Endothelial cell of umbilical vein (primary cell): ENCODE measurements around the gene ASIC1. TPM values are rescaled to one million over a fixed set of nuclear protein-coding genes. Genes with fewer than 3 reads are reported as not detected.

ENCODE experiments used
- BruUV-seq: library from RNA; stranded (reverse); fragments of 400-500 nt; replicated peaks from 2 replicates; lab custom pipeline; 2021; lab: Mats Ljungman, UMichigan
- CTCF ChIA-PET: fragments of 300-600, 350-600 bp; sonication (Branson Sonifier 250); formaldehyde crosslinking; loops from one replicate; lab custom pipeline; 2021; ENCODE audit warnings: antibody characterized with exemption, inconsistent platforms; lab: Charles Lee
- POLR2A ChIA-PET: fragments of 300-600, 350-600 bp; sonication (Branson Sonifier 250); formaldehyde crosslinking; loops from one replicate; lab custom pipeline; 2021; ENCODE audit warnings: antibody characterized with exemption, inconsistent platforms; lab: Charles Lee
- DNase-seq: peaks from one replicate; pipeline ENCODE4 v3.0.0-alpha.2; 2011; ENCODE audit warnings: low read depth, low spot score
- FAIRE-seq: peaks from 2 replicates; lab custom pipeline; 2011; peaks lifted over from hg19 to GRCh38; lab: Jason Lieb, UNC
- H2AFZ ChIP-seq: 2 replicates; pipeline ENCODE4 v1.6.0; 2012; ENCODE audit warnings: low read depth, low read length, control low read depth, inconsistent platforms
- H3K27ac ChIP-seq: 2 replicates; pipeline ENCODE4 v1.5.1; 2011; ENCODE audit warnings: low read depth, mild to moderate bottlenecking, control low read depth, low read length, moderate library complexity; ENCODE audit not compliant: insufficient read depth
- H3K27me3 ChIP-seq, 2 experiments: 2 replicates each; pipeline versions ENCODE4 v1.6.0 to v1.6.1; 2011; ENCODE audit warnings: low read length in 2 of 2, mixed read lengths in 1 of 2; ENCODE audit not compliant: control insufficient read depth in 2 of 2, insufficient read depth in 2 of 2
- H3K36me3 ChIP-seq, 2 experiments: 2 replicates in 1 of 2; 3 replicates in 1 of 2; pipeline ENCODE4 v1.5.1; 2011; ENCODE audit warnings: low read length in 2 of 2, mild to moderate bottlenecking in 1 of 2, moderate library complexity in 1 of 2; ENCODE audit not compliant: control insufficient read depth in 2 of 2, insufficient read depth in 2 of 2; ENCODE audit errors: extremely low read depth in 1 of 2
- H3K4me1 ChIP-seq: 3 replicates; pipeline ENCODE4 v1.5.1; 2011; ENCODE audit warnings: mild to moderate bottlenecking, low read length; ENCODE audit not compliant: control insufficient read depth, insufficient read depth; ENCODE audit errors: extremely low read depth
- H3K4me2 ChIP-seq: 2 replicates; pipeline ENCODE4 v1.6.1; 2011; ENCODE audit warnings: low read length, control low read depth, mixed read lengths; ENCODE audit not compliant: insufficient read depth
- H3K4me3 ChIP-seq, 3 experiments: fragments of 200-600 bp in 1 of 3; sonication (generic), shearing (Covaris generic) in 1 of 3; replicated peaks in 1 of 3; 2 replicates each; pipeline ENCODE4 v1.5.1; 2011 to 2016; ENCODE audit warnings: control low read depth in 3 of 3, low read length in 3 of 3, mild to moderate bottlenecking in 2 of 3, inconsistent platforms in 1 of 3, low read depth in 1 of 3, moderate library complexity in 1 of 3; ENCODE audit not compliant: insufficient read depth in 1 of 3
- H3K79me2 ChIP-seq: 2 replicates; pipeline ENCODE4 v1.6.0; 2012; ENCODE audit warnings: low read length, inconsistent platforms; ENCODE audit not compliant: control insufficient read depth, insufficient read depth
- H3K9ac ChIP-seq: replicated peaks from 2 replicates; pipeline ENCODE3; 2011; ENCODE audit warnings: low read length, control low read depth; ENCODE audit not compliant: insufficient read depth; ENCODE audit errors: extremely low read depth
- H3K9me1 ChIP-seq: replicated peaks from 3 replicates; pipeline ENCODE4 v1.6.0; 2011; ENCODE audit warnings: mild to moderate bottlenecking, low read length; ENCODE audit not compliant: control insufficient read depth, insufficient read depth; ENCODE audit errors: extremely low read depth
- H3K9me3 ChIP-seq: replicated peaks from 2 replicates; pipeline ENCODE4 v1.5.1; 2012; ENCODE audit warnings: low read length, inconsistent platforms; ENCODE audit not compliant: control insufficient read depth, insufficient read depth
- H4K20me1 ChIP-seq: replicated peaks from 2 replicates; pipeline ENCODE3; 2011; ENCODE audit warnings: mild to moderate bottlenecking, low read length; ENCODE audit not compliant: control insufficient read depth, insufficient read depth; ENCODE audit errors: extremely low read depth
- EZH2 ChIP-seq: IDR thresholded peaks from 2 replicates; pipeline ENCODE4 v1.6.1; 2012; ENCODE audit warnings: borderline replicate concordance, low read depth, mild to moderate bottlenecking, moderate library complexity, low read length, inconsistent platforms; ENCODE audit not compliant: severe bottlenecking
- FOS ChIP-seq: IDR thresholded peaks from 2 replicates; pipeline ENCODE4 v1.6.1; 2011; ENCODE audit warnings: mild to moderate bottlenecking, low read length, moderate library complexity, borderline replicate concordance; ENCODE audit not compliant: insufficient read depth
- GATA2 ChIP-seq: IDR thresholded peaks from 2 replicates; pipeline ENCODE4 v1.7.0; 2011; ENCODE audit warnings: low read depth, mild to moderate bottlenecking, moderate library complexity, mixed read lengths, low read length; ENCODE audit not compliant: insufficient read length, insufficient read depth
- JUN ChIP-seq: IDR thresholded peaks from 2 replicates; pipeline ENCODE4 v1.6.1; 2011; ENCODE audit warnings: borderline replicate concordance, low read depth; ENCODE audit not compliant: insufficient read length, insufficient read depth
- MYC ChIP-seq: IDR thresholded peaks from one replicate; pipeline ENCODE4 v1.6.1; 2011; ENCODE audit warnings: mild to moderate bottlenecking, low read depth, low read length
- POLR2A ChIP-seq: IDR thresholded peaks from 2 replicates; pipeline ENCODE4 v1.6.1; 2012; ENCODE audit warnings: low read depth, mild to moderate bottlenecking, control low read depth, low read length
- POLR2AphosphoS5 ChIP-seq: IDR thresholded peaks from 2 replicates; pipeline ENCODE4 v1.6.1; 2012; ENCODE audit warnings: low read depth, mild to moderate bottlenecking, control low read depth, low read length, moderate library complexity; ENCODE audit not compliant: insufficient read depth
- dilution Hi-C: fragments of 300-500 bp; cut with MboI; formaldehyde crosslinking; loops from one replicate; pipeline ENCODE4 v1.15.0; 2019; ENCODE audit warnings: low sequenced_read_pairs; ENCODE audit not compliant: extremely low pct_ligation_motif_present
- intact Hi-C: fragments of 100-400 bp; cut with micrococcal nuclease; formaldehyde crosslinking; loops from one replicate; pipeline ENCODE4 v1.10.0; 2022
- polyA plus RNA-seq, 4 experiments: library from polyadenylated mRNA; depleted of rRNA in 3 of 4; stranded (reverse) in 3 of 4; unstranded in 1 of 4; fragments of >200 nt; gene quantifications; 2 replicates each; pipeline versions ENCODE4 v1.2.1 to v1.2.3, GENCODE V29; 2011 to 2012; ENCODE audit warnings: missing spikeins in 1 of 4
- total RNA-seq: library from RNA; stranded (reverse); gene quantifications from 2 replicates; pipeline ENCODE4 v1.2.3, GENCODE V29; 2021
- TF ChIP-seq, protein P1 (sequence below): IDR thresholded peaks from 2 replicates; pipeline ENCODE4 v1.6.1; 2011; ENCODE audit not compliant: insufficient read depth, insufficient read length

Gene ASIC1
- total and polyA plus RNA-seq, 2 donors (not counting 3 experiments of a cell fraction or from before 2014, with no cell fraction given) = 0.53 to 0.66 TPM

DNA sequence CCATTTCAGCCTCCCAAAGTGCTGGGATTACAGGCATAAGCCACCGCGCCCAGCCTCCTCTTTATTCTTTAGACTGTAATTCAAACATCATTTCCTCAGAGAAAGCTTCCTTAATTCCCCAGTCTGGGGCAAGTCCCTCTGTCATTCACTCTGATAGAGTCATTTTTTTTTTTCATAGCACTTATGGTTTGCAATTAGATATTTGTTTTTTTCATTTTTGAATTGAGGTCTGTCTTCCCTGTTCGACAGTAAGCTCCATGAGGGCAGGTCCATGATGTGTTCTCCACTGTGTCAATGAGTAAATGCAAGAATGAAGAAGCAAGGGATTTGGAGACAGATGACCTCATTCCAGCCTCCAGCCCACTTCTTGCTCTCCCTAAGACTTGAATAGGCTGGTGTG is 12.1 kb downstream of the ASIC1 start:
- H3K79me2 ChIP-seq = no peaks in the 10 kb centered on the region
- intact Hi-C loops = no loop called here
- no peaks in the 10 kb centered on the region for H3K9me1 ChIP-seq
- peaks cover 13 to 15% of the 10 kb centered on the region in 2 experiments for H3K27me3 ChIP-seq
- H3K4me1 ChIP-seq = peaks cover 4% of the 10 kb centered on the region
- H3K4me2 ChIP-seq = no peak overlapping the region
- no peaks in the 10 kb centered on the region for H3K36me3 ChIP-seq
- no peak overlapping the region for H2AFZ ChIP-seq
- no peaks in the 10 kb centered on the region for H3K9me3 ChIP-seq
- no peaks in the 10 kb centered on the region for H4K20me1 ChIP-seq
- DNase-seq = no peak
- no peak overlapping the region for H3K4me3 ChIP-seq
- CTCF ChIA-PET = interaction anchor here (0.8 to 12.1 kb wide), 8 partner anchors 9 to 292 kb away, joined by 3 to 317 read pairs (median 28); partner anchors contain the start of gene AQP6
- dilution Hi-C loops = loop anchor here (25.0 kb wide), 1 partner anchor 107 kb away; the partner anchor contains the start of genes AQP2, AQP5 and AQP6
- BruUV-seq = no TSS peak
- FAIRE-seq = no peak
- H3K9ac ChIP-seq = no peak overlapping the region
- H3K27ac ChIP-seq = no peak overlapping the region
- POLR2A ChIA-PET = no interaction called here
- TF ChIP-seq GATA2 (no peak), FOS (no peak), POLR2A (no peak), EZH2 (no peak), MYC (no peak), POLR2AphosphoS5 (no peak), JUN (no peak)
- TF ChIP-seq, protein P1, sequence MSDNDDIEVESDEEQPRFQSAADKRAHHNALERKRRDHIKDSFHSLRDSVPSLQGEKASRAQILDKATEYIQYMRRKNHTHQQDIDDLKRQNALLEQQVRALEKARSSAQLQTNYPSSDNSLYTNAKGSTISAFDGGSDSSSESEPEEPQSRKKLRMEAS = no peak
